HG03342 (cell line): ENCODE results near the gene MARCHF3.

Experiments
- ATAC-seq: cut with Tn5 transposase; IDR thresholded peaks from one replicate; pipeline ENCODE4 v1.9.1; 2021; ENCODE audit warnings: mild to moderate bottlenecking, moderate library complexity; ENCODE audit not compliant: unreplicated experiment

MARCHF3 gene

DNA sequence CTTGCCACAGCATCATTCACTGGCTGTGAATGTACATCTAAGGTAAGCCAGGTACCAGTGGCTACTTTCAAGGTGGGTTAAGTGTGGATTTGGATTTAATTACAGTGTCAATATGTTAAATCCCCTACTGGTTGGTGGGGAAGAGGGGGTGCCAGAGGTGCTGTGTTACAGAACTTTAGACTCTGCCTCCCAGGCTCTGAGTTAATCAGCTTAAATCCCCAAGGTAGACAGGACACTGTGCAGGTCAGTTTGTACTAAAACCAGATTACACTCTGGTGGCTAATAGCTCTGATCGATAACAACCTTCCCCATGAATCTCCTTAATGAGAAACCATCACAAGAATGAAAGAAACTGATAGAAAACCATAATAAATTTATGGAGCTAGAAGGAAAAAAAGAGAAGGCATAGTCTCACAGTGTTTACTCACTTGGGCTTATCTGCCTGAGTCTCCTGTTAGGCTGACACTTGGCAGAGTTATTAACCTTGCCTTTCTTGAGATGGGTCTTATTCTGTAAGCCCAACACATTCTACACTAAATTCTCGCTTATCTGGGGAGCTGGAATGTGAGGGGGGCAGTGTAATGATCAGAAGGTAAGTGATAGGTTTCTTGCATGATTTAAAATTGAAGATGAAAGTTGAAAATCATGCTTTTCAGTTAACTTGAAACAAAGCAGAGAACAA is 146.7 kb downstream of the MARCHF3 start:
- no peak for ATAC-seq

- ATAC-seq, result no peak
Measured at GRCh38 chr5:126881821-126882600, 148.3 kb downstream of the MARCHF3 start.

GRCh38 chr5:126878634-126879033 is 151.7 kb downstream of the MARCHF3 start:
- ATAC-seq, result no peak

DNA sequence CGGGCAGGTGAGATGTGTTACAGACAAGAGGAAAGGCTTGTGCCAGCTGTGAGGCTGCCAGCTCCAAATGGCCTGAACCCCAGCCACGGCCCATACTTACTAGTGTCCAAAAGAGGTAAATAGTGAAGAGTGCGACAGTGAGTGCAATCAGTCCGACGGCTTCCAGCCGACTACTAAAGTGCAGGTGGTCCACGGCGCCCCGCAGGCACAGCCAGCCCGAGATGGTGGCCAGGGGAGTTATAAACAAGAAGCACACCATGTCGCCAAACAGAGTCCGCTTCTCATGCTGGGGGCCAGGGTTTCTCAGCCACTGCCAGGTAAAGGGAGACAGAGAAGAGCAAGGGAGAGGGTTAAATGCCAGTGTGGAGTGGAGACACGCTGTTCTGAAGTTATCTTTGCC is 152.3 kb downstream of the MARCHF3 start:
- no peak for ATAC-seq

DNA sequence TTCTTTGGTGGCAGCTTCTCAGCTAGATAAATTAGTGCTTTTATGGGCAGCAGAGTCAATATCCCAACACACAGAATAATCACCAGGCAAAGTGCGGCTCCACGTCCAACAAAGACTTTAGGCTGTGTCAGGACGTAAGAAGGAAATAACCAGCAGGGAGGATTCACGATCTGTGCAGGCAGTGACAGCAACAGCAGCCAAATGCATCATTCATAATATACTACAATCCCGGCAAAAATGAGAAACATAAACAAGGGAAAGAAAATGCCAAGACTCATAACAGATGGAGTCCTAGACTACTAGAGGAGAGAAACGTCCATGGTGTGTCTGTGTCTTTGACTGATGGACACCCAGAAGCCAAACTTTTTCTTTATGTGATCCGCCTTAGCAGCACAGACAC is 152.8 kb downstream of the MARCHF3 start:
- no peak for ATAC-seq

DNA sequence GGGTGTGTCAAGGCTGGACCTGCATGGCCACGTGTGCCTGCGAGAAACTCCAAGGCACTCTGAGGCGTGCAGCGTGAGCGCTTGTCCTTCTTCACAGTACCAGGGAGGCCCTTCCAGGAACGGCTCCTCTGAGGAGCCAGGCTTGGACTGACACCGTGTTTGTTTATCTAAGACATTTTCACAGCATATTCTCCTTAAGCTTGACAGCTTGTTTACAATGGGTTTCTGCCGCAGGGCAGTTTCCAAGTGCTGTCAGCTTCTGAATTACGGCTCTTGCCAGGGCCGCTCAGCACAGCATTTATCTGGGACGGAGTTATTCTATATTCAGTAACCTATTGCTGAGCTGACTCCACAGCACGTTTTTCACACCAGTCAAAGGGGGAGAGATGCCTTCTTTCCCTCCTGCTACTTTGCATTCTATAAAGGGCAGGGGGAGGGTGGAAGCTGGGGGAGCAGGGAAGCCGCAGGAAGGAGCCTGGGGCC is 155.0 kb downstream of the MARCHF3 start:
- no peak for ATAC-seq

DNA sequence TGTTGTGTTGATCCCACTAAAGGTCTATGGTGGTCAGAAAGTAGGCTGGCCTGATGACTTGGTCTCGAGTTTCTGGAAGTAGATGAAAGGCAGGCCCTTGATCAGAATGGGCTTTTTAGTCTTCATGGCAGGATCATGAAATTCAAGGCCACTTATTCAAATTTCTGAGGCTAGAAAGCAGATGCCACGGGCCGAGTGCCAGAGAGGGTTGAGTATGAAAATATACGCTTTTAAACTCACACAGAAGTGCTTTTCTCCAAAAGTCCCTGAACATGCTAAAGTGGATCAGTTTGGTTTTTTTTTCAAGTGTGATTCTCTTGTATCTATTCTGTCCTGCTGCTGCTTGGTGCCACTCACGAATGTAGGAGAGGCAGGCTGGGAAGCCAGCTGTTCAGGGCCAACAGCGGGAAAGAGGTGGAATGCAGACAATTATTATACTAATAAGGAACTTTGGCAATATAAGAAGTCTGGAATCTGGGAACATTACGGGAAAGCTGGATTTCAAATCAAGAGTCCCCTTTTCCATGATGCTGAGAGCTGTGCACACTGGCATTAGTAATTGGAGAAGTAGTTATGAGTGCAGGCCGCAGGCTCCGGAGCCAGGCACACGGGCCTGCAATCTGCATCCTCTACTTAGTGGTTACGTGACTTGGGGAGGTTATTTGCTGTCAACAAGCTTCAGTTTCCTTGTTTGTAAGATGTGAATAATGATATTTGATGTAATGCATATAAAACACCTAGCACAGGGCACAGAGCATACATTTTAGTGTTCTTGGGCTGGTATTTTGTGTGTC is 157.6 kb downstream of the MARCHF3 start:
- no peak for ATAC-seq

- no peak for ATAC-seq
Measured at GRCh38 chr5:126871441-126871840, 158.9 kb downstream of the MARCHF3 start.

DNA sequence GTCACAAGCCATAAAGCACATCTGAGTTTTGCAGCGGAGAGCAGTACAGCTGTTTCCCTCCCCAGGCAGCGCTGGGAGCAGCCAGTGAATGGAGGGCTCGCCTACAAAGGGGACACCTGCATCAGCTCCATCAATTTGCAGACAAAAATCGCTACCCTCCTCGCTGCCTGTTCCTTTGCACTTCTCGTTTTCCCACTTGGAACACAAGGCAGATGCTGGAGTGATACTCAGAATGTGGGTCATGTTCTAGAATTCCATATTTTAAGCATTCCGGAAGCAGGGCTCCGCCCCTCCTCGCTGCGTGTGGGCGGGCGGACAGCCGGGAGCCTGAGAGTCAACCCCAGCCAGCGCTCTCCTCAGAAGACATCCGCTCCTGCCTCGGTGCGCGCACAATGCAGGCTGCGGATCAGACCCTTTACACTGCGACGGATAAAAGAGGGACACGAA is 161.3 kb downstream of the MARCHF3 start:
- peak; percentile 68 for ATAC-seq

DNA sequence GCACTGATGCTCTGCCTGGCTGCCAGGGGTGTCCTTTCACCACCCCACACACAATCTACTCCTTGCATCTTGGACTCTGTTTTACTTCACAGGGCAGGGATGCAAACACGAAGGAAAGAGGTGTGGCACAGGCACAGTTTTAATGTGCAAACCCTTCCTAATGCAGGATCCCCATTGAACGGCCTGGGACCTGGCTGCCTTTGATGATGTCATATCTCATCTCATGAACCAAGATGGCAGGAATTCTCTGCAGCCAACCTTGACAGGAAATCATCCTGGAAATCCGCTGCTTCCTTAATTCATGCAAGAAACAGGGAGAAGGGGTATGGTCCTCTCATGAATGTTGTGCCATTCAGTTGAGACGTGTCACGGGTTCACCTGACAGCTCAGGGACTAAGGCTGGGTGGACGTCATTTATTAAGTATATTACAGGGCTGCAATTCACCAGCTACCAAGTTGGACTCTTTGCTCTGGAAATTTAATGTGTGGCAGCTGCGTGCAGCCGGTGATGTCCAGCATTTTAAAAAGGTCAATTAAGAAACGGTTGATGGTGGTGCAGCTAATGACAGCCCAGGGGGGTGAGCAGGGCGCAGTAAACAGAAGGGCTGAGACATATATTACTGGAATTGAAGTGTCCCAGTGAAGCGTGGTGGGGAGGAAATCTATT is 161.9 kb downstream of the MARCHF3 start:
- ATAC-seq, result no peak

DNA sequence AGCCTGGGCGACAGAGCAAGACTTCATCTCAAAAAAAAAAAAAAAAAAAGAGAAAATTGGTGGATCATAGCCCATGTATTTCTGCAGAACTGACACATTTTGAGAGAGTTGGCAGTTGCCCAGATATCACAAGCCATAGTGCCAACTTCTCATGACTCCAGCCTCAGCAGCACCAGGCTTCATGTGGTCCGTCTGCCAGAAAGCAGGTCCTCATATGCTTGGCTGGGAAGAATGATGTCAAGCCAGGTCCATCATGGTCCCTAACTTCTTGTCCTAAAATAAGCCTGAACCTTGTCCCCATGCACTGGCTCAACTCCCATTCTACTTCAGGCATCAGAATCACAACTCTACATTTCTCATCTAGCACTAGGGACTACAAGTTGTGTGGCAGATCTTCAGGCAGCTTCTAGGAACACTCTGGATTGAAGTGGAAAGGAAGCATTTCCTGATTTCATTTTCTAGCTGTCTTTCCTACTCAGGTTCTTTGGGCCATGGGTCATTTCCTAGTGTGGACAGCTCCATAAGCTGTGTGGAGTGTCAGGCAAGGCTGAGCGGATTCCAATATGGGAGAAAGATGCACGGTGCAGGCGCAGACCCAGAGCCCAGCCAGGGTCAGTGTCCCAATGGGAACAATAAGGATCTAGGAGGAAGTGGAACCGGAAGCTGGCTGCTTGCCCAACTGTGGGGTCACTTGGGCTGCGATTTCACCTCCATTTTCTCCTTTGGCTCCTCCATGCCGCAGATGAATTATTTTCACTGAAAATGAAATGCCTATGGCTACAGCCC is 163.3 kb downstream of the MARCHF3 start:
- no peak for ATAC-seq

DNA sequence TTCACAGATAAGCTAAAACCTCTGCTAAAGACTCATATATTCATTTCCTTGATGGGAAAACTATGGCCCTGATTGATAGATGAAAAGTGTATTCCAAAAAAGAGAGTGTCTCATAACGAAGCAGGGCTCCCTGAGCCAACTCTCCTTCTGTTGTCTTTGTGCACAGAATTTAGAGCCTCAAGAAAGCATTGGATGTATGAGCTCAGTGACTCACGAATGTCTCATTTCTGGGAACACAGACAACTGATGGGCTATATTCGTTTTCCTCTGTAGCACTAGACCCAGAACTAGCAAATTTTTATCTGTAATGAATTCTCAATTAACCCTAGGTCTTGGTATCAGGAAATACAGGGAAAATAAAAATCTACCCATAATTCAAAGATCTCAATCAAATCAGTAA is 165.1 kb downstream of the MARCHF3 start:
- no peak for ATAC-seq

DNA sequence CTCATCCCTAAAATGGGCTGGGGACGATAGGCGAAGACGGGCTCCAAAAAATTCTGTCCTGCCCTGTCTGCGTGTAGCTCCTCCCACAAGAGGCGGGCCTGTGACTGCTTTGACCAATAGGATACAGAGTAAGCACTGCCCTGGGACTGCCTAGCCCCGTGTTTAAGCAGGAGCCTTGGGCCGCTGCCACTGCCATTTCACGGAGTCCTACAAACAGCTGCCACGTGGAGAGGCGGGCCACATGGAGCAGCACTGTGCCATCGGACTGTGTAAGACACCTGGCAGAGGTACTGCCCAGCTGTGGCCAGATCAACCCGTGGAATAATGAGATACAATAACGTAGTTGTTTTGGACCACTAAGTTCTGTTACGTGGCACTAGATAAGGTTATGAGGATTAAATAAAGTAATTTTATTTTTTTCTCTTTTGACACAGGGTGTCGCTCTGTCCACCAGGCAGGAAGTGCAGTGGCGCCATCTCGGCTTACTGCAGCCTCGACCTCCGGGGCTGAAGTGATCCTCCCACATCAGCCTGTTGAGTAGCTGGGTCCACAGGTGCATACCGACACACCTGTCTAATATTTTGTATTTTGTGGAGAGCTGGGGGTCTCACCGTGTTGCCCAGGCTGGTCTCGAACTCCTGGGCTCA is 166.2 kb downstream of the MARCHF3 start:
- no peak for ATAC-seq

- no peak for ATAC-seq
Measured at GRCh38 chr5:126863402-126863801, 167.0 kb downstream of the MARCHF3 start.

GRCh38 chr5:126858441-126858840 is 171.9 kb downstream of the MARCHF3 start:
- no peak for ATAC-seq

- ATAC-seq, result no peak
Measured at GRCh38 chr5:126857472-126858410, 172.6 kb downstream of the MARCHF3 start.

- ATAC-seq, result no peak
Measured at GRCh38 chr5:126855266-126855665, 175.1 kb downstream of the MARCHF3 start.

GRCh38 chr5:126854526-126855110 is 175.7 kb downstream of the MARCHF3 start:
- no peak for ATAC-seq
